Measurements from ENCODE around the gene SEC14L2.
A peak's percentile ranks its signal among the peaks of the same experiment; 100 is the strongest.

DNA sequence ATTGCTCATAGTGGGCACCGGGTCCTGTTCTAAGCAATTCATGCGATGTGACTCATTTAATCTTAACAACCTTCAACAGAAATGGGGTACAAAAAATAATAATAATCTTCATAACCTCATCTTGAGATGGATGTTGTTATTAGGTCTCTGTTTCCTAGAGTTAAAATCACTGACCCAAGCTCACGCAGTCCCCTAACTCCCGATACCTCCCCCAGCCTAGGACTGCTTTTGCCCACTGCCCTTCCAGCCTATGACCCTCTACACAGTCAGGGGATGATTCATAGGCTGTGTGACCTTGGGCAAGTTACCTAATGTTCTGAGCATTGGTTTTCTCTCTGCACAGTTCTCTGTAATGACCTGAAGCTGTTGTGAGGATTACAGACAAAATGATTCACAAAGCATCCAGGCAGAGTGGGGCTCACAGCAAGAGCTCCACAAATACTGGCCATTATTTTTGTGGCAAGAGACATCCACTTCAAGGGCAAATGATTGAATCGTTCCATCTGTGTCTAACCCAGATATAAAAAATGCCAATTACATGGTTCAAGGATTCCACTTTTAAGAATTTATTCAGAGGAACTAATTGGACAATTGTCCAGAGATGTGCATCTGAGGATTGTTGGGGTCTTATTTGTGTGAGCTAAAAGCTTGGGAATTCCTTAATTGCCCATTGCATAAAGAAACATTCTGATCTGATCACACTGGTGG, 48.8 kb downstream of the SEC14L2 start:
- TF ChIP-seq SMC3 (conservative IDR thresholded peaks at IDR 0.05; ENCODE audit: poor library complexity) (no peak), RAD21 (conservative IDR thresholded peaks at IDR 0.05) (no peak), POLR2AphosphoS5 (IDR thresholded peaks at IDR 0.05) (no peak), EZH2 (IDR thresholded peaks at IDR 0.05; ENCODE audit: borderline replicate concordance, insufficient read depth, low read length, poor library complexity, severe bottlenecking) (no peak), EP300 (conservative IDR thresholded peaks at IDR 0.05; ENCODE audit: poor library complexity, severe bottlenecking) (no peak)
- TF ChIP-seq, protein P1, sequence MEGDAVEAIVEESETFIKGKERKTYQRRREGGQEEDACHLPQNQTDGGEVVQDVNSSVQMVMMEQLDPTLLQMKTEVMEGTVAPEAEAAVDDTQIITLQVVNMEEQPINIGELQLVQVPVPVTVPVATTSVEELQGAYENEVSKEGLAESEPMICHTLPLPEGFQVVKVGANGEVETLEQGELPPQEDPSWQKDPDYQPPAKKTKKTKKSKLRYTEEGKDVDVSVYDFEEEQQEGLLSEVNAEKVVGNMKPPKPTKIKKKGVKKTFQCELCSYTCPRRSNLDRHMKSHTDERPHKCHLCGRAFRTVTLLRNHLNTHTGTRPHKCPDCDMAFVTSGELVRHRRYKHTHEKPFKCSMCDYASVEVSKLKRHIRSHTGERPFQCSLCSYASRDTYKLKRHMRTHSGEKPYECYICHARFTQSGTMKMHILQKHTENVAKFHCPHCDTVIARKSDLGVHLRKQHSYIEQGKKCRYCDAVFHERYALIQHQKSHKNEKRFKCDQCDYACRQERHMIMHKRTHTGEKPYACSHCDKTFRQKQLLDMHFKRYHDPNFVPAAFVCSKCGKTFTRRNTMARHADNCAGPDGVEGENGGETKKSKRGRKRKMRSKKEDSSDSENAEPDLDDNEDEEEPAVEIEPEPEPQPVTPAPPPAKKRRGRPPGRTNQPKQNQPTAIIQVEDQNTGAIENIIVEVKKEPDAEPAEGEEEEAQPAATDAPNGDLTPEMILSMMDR (IDR thresholded peaks at IDR 0.05; ENCODE audit: poor library complexity, severe bottlenecking) = peak; percentile 4
